ENCODE results near the gene TMEM108. TPM values are rescaled to one million over a fixed set of nuclear protein-coding genes. Genes with fewer than 3 reads are reported as not detected.

The TMEM108 gene
- total and polyA plus RNA-seq, 5 donors from 2014 or later: 0.11 TPM; not detected in 4

GRCh38 chr3:133246119-133246518 lies 207.9 kb downstream of the TMEM108 start:
- no peaks in the 10 kb centered on the region for H3K4me1 ChIP-seq (ENCODE audit: control insufficient read depth, insufficient read depth, low read length, poor library complexity, severe bottlenecking)
- Mint-ChIP-seq H3K27ac (no peak overlapping the region), H3K27me3 (peaks cover 15% of the 10 kb centered on the region), H3K4me3 (no peak overlapping the region), H3K9me3 (peaks cover 0 to 3% (median 0%) of the 10 kb centered on the region in 7 donors), H3K4me1 (no peaks in the 10 kb centered on the region), H3K36me3 (no peaks in the 10 kb centered on the region)
- no peaks in the 10 kb centered on the region for H3K36me3 ChIP-seq (ENCODE audit: control insufficient read depth, insufficient read depth, low read length)
- H3K4me3 ChIP-seq (ENCODE audit: low read depth, low read length): no peak overlapping the region
- H3K27ac ChIP-seq (ENCODE audit: insufficient read depth, low read length, poor library complexity, severe bottlenecking): no peak overlapping the region
- DNase-seq (no peak), ATAC-seq (ENCODE audit: low read depth in 2 of 2) (no peak)
- peaks cover 4% of the 10 kb centered on the region for H3K27me3 ChIP-seq (ENCODE audit: control insufficient read depth, insufficient read depth, low read length)
- H3K9me3 ChIP-seq (ENCODE audit: control insufficient read depth in 2 of 2, low read length in 2 of 2): no peaks in the 10 kb centered on the region

GRCh38 chr3:133246773-133247172 lies 208.6 kb downstream of the TMEM108 start:
- Mint-ChIP-seq H3K4me3 (no peak overlapping the region), H3K27me3 (peaks cover 9% of the 10 kb centered on the region), H3K4me1 (no peaks in the 10 kb centered on the region), H3K36me3 (no peaks in the 10 kb centered on the region), H3K9me3 (no peaks in the 10 kb centered on the region), H3K27ac (no peak overlapping the region)
- H3K27ac ChIP-seq (ENCODE audit: insufficient read depth, low read length, poor library complexity, severe bottlenecking): no peak overlapping the region
- H3K9me3 ChIP-seq (ENCODE audit: control insufficient read depth in 2 of 2, low read length in 2 of 2): no peaks in the 10 kb centered on the region
- H3K4me1 ChIP-seq (ENCODE audit: control insufficient read depth, insufficient read depth, low read length, poor library complexity, severe bottlenecking): no peaks in the 10 kb centered on the region
- no peak overlapping the region for H3K4me3 ChIP-seq (ENCODE audit: low read depth, low read length)
- peaks cover 4% of the 10 kb centered on the region for H3K27me3 ChIP-seq (ENCODE audit: control insufficient read depth, insufficient read depth, low read length)
- DNase-seq (no peak), ATAC-seq (ENCODE audit: low read depth in 2 of 2) (no peak)
- H3K36me3 ChIP-seq (ENCODE audit: control insufficient read depth, insufficient read depth, low read length): no peaks in the 10 kb centered on the region

- Mint-ChIP-seq H3K9me3 (no peaks in the 10 kb centered on the region), H3K4me3 (no peak overlapping the region), H3K36me3 (no peaks in the 10 kb centered on the region), H3K27ac (no peak overlapping the region), H3K4me1 (no peaks in the 10 kb centered on the region), H3K27me3 (peaks cover 4% of the 10 kb centered on the region)
- DNase-seq (no peak), ATAC-seq (ENCODE audit: low read depth in 2 of 2) (no peak)
- H3K27me3 ChIP-seq (ENCODE audit: control insufficient read depth, insufficient read depth, low read length): peaks cover 4% of the 10 kb centered on the region
- no peaks in the 10 kb centered on the region for H3K9me3 ChIP-seq (ENCODE audit: control insufficient read depth in 2 of 2, low read length in 2 of 2)
- H3K4me1 ChIP-seq (ENCODE audit: control insufficient read depth, insufficient read depth, low read length, poor library complexity, severe bottlenecking): no peaks in the 10 kb centered on the region
- H3K4me3 ChIP-seq (ENCODE audit: low read depth, low read length): no peak overlapping the region
- H3K27ac ChIP-seq (ENCODE audit: insufficient read depth, low read length, poor library complexity, severe bottlenecking): no peak overlapping the region
- H3K36me3 ChIP-seq (ENCODE audit: control insufficient read depth, insufficient read depth, low read length): no peaks in the 10 kb centered on the region
Observed at GRCh38 chr3:133248389-133248788, 210.2 kb downstream of the TMEM108 start.

- H3K4me1 Mint-ChIP-seq: no peaks in the 10 kb centered on the region
- ATAC-seq (ENCODE audit: low read depth in 2 of 2) (no peak), DNase-seq (no peak)
- peaks cover 4% of the 10 kb centered on the region for H3K27me3 Mint-ChIP-seq
- no peaks in the 10 kb centered on the region for H3K9me3 Mint-ChIP-seq
- H3K36me3 ChIP-seq (ENCODE audit: control insufficient read depth, insufficient read depth, low read length): no peaks in the 10 kb centered on the region
- no peaks in the 10 kb centered on the region for H3K36me3 Mint-ChIP-seq
- no peaks in the 10 kb centered on the region for H3K9me3 ChIP-seq (ENCODE audit: control insufficient read depth in 2 of 2, low read length in 2 of 2)
- no peaks in the 10 kb centered on the region for H3K4me1 ChIP-seq (ENCODE audit: control insufficient read depth, insufficient read depth, low read length, poor library complexity, severe bottlenecking)
- H3K27ac ChIP-seq (ENCODE audit: insufficient read depth, low read length, poor library complexity, severe bottlenecking): no peak overlapping the region
- no peak overlapping the region for H3K4me3 ChIP-seq (ENCODE audit: low read depth, low read length)
- no peak overlapping the region for H3K27ac Mint-ChIP-seq
- no peak overlapping the region for H3K4me3 Mint-ChIP-seq
- peaks cover 2% of the 10 kb centered on the region for H3K27me3 ChIP-seq (ENCODE audit: control insufficient read depth, insufficient read depth, low read length)
Observed at GRCh38 chr3:133249490-133249889, 211.3 kb downstream of the TMEM108 start.

- Mint-ChIP-seq H3K9me3 (peaks cover 0 to 3% (median 0%) of the 10 kb centered on the region in 7 donors), H3K27ac (no peak overlapping the region), H3K4me1 (no peaks in the 10 kb centered on the region), H3K4me3 (no peak overlapping the region), H3K36me3 (no peaks in the 10 kb centered on the region), H3K27me3 (peaks cover 4% of the 10 kb centered on the region)
- ATAC-seq (ENCODE audit: low read depth in 2 of 2) (no peak), DNase-seq (no peak)
- Histone ChIP-seq H3K9me3 (ENCODE audit: control insufficient read depth in 2 of 2, low read length in 2 of 2) (no peaks in the 10 kb centered on the region), H3K4me1 (ENCODE audit: control insufficient read depth, insufficient read depth, low read length, poor library complexity, severe bottlenecking) (no peaks in the 10 kb centered on the region), H3K36me3 (ENCODE audit: control insufficient read depth, insufficient read depth, low read length) (no peaks in the 10 kb centered on the region), H3K27ac (ENCODE audit: insufficient read depth, low read length, poor library complexity, severe bottlenecking) (no peak overlapping the region), H3K27me3 (ENCODE audit: control insufficient read depth, insufficient read depth, low read length) (peaks cover 2% of the 10 kb centered on the region), H3K4me3 (ENCODE audit: low read depth, low read length) (no peak overlapping the region)
Observed at GRCh38 chr3:133254151-133254550, 216.0 kb downstream of the TMEM108 start.

- Histone ChIP-seq H3K9me3 (ENCODE audit: control insufficient read depth in 2 of 2, low read length in 2 of 2) (no peaks in the 10 kb centered on the region), H3K36me3 (ENCODE audit: control insufficient read depth, insufficient read depth, low read length) (no peaks in the 10 kb centered on the region), H3K27ac (ENCODE audit: insufficient read depth, low read length, poor library complexity, severe bottlenecking) (no peak overlapping the region), H3K4me3 (ENCODE audit: low read depth, low read length) (no peak overlapping the region), H3K4me1 (ENCODE audit: control insufficient read depth, insufficient read depth, low read length, poor library complexity, severe bottlenecking) (no peaks in the 10 kb centered on the region), H3K27me3 (ENCODE audit: control insufficient read depth, insufficient read depth, low read length) (no peaks in the 10 kb centered on the region)
- DNase-seq (no peak), ATAC-seq (ENCODE audit: low read depth in 2 of 2) (no peak)
- Mint-ChIP-seq H3K9me3 (peaks cover 0 to 5% (median 0%) of the 10 kb centered on the region in 7 donors), H3K27me3 (peaks cover 4% of the 10 kb centered on the region), H3K4me1 (no peaks in the 10 kb centered on the region), H3K27ac (no peak overlapping the region), H3K4me3 (no peak overlapping the region), H3K36me3 (no peaks in the 10 kb centered on the region)
Observed at GRCh38 chr3:133254716-133255115, 216.5 kb downstream of the TMEM108 start.

GRCh38 chr3:133256787-133257483 lies 218.7 kb downstream of the TMEM108 start:
- H3K9me3 ChIP-seq (ENCODE audit: control insufficient read depth in 2 of 2, low read length in 2 of 2): no peaks in the 10 kb centered on the region
- H3K4me1 Mint-ChIP-seq: no peaks in the 10 kb centered on the region
- H3K27me3 Mint-ChIP-seq: peaks cover 4% of the 10 kb centered on the region
- peaks cover 0 to 5% (median 0%) of the 10 kb centered on the region in 7 donors for H3K9me3 Mint-ChIP-seq
- H3K27ac Mint-ChIP-seq: no peak overlapping the region
- H3K36me3 Mint-ChIP-seq: no peaks in the 10 kb centered on the region
- DNase-seq: peak in 1 of 3 donors; percentile 4
- no peaks in the 10 kb centered on the region for H3K27me3 ChIP-seq (ENCODE audit: control insufficient read depth, insufficient read depth, low read length)
- H3K36me3 ChIP-seq (ENCODE audit: control insufficient read depth, insufficient read depth, low read length): no peaks in the 10 kb centered on the region
- no peaks in the 10 kb centered on the region for H3K4me1 ChIP-seq (ENCODE audit: control insufficient read depth, insufficient read depth, low read length, poor library complexity, severe bottlenecking)
- no peak overlapping the region for H3K4me3 ChIP-seq (ENCODE audit: low read depth, low read length)
- H3K4me3 Mint-ChIP-seq: no peak overlapping the region
- H3K27ac ChIP-seq (ENCODE audit: insufficient read depth, low read length, poor library complexity, severe bottlenecking): no peak overlapping the region
- ATAC-seq (ENCODE audit: low read depth in 2 of 2): no peak

GRCh38 chr3:133258358-133258757 lies 220.2 kb downstream of the TMEM108 start:
- H3K36me3 ChIP-seq (ENCODE audit: control insufficient read depth, insufficient read depth, low read length): no peaks in the 10 kb centered on the region
- H3K27ac ChIP-seq (ENCODE audit: insufficient read depth, low read length, poor library complexity, severe bottlenecking): no peak overlapping the region
- no peak overlapping the region for H3K4me3 ChIP-seq (ENCODE audit: low read depth, low read length)
- peaks cover 4% of the 10 kb centered on the region for H3K27me3 Mint-ChIP-seq
- H3K4me1 ChIP-seq (ENCODE audit: control insufficient read depth, insufficient read depth, low read length, poor library complexity, severe bottlenecking): no peaks in the 10 kb centered on the region
- H3K27ac Mint-ChIP-seq: no peak overlapping the region
- H3K9me3 ChIP-seq (ENCODE audit: control insufficient read depth in 2 of 2, low read length in 2 of 2): no peaks in the 10 kb centered on the region
- no peaks in the 10 kb centered on the region for H3K36me3 Mint-ChIP-seq
- H3K4me1 Mint-ChIP-seq: no peaks in the 10 kb centered on the region
- ATAC-seq (ENCODE audit: low read depth in 2 of 2) (no peak), DNase-seq (no peak)
- H3K27me3 ChIP-seq (ENCODE audit: control insufficient read depth, insufficient read depth, low read length): no peaks in the 10 kb centered on the region
- no peak overlapping the region for H3K4me3 Mint-ChIP-seq
- H3K9me3 Mint-ChIP-seq: peaks cover 0 to 5% (median 0%) of the 10 kb centered on the region in 7 donors

Data from CD4-positive, CD25-positive, alpha-beta regulatory T cell (primary cell).